Measurements from ENCODE around the gene VPREB3.

Gene VPREB3

GRCh38 chr22:23759566-23759965 lies 5.3 kb upstream of the VPREB3 start:
- no CpG with 5 or more reads among the region's 4 CpGs for WGBS (ENCODE audit: extremely low coverage, insufficient coverage, insufficient read length)
- Histone ChIP-seq H2AFZ (ENCODE audit: insufficient read depth, low read length, poor library complexity) (no peak overlapping the region), H4K91ac (ENCODE audit: low read depth, low read length) (no peak overlapping the region), H2BK12ac (ENCODE audit: low read length) (no peak overlapping the region), H3K4me2 (ENCODE audit: low read length) (no peak overlapping the region), H4K8ac (ENCODE audit: low read depth, low read length) (no peak overlapping the region), H2AK5ac (ENCODE audit: low read length) (no peak overlapping the region), H2BK5ac (ENCODE audit: low read depth, low read length, poor library complexity) (no peak overlapping the region), H3K79me2 (ENCODE audit: control insufficient read depth, insufficient read depth, low read length, poor library complexity) (no peaks in the 10 kb centered on the region), H3K23ac (ENCODE audit: low read length) (no peak overlapping the region), H3K18ac (ENCODE audit: low read length) (no peak overlapping the region), H3K4me3 (ENCODE audit: low read depth, low read length) (no peak overlapping the region), H3K27ac (ENCODE audit: low read depth, low read length) (no peak overlapping the region), H3K36me3 (ENCODE audit: control insufficient read depth in 1 of 2, insufficient read depth in 2 of 2, low read length in 2 of 2) (no peaks in the 10 kb centered on the region), H4K12ac (ENCODE audit: low read depth, low read length) (no peak overlapping the region), H3K9ac (ENCODE audit: low read length) (no peak overlapping the region), H3K4me1 (ENCODE audit: control insufficient read depth in 1 of 2, insufficient read depth in 2 of 2, low read length in 2 of 2) (peaks cover 6% of the 10 kb centered on the region in 2 experiments), H3K14ac (ENCODE audit: low read length) (no peak overlapping the region), H3K4ac (ENCODE audit: low read depth, low read length) (no peak overlapping the region), H2BK120ac (ENCODE audit: insufficient read depth, low read length, poor library complexity) (no peak overlapping the region), H3K27me3 (ENCODE audit: insufficient read depth, low read length) (no peaks in the 10 kb centered on the region), H3K9me3 (ENCODE audit: insufficient read depth, low read depth, low read length) (peaks cover 1% of the 10 kb centered on the region), H3K79me1 (ENCODE audit: low read length) (no peaks in the 10 kb centered on the region)
- no peak for DNase-seq

- no peaks in the 10 kb centered on the region for H3K36me3 ChIP-seq (ENCODE audit: control insufficient read depth in 1 of 2, insufficient read depth in 2 of 2, low read length in 2 of 2)
- H2AK5ac ChIP-seq (ENCODE audit: low read length) = no peak overlapping the region
- WGBS (ENCODE audit: extremely low coverage, insufficient coverage, insufficient read length) = no CpG with 5 or more reads among the region's 4 CpGs
- no peaks in the 10 kb centered on the region for H3K79me1 ChIP-seq (ENCODE audit: low read length)
- no peak overlapping the region for H2BK12ac ChIP-seq (ENCODE audit: low read length)
- H2BK120ac ChIP-seq (ENCODE audit: insufficient read depth, low read length, poor library complexity) = no peak overlapping the region
- no peaks in the 10 kb centered on the region for H3K4me1 ChIP-seq (ENCODE audit: control insufficient read depth in 1 of 2, insufficient read depth in 2 of 2, low read length in 2 of 2)
- no peak overlapping the region for H3K18ac ChIP-seq (ENCODE audit: low read length)
- H3K4me2 ChIP-seq (ENCODE audit: low read length) = no peak overlapping the region
- no peak overlapping the region for H3K27ac ChIP-seq (ENCODE audit: low read depth, low read length)
- H4K12ac ChIP-seq (ENCODE audit: low read depth, low read length) = no peak overlapping the region
- no peak overlapping the region for H2AFZ ChIP-seq (ENCODE audit: insufficient read depth, low read length, poor library complexity)
- H3K4ac ChIP-seq (ENCODE audit: low read depth, low read length) = no peak overlapping the region
- no peak overlapping the region for H3K23ac ChIP-seq (ENCODE audit: low read length)
- no peak overlapping the region for H2BK5ac ChIP-seq (ENCODE audit: low read depth, low read length, poor library complexity)
- no peak overlapping the region for H4K91ac ChIP-seq (ENCODE audit: low read depth, low read length)
- H3K4me3 ChIP-seq (ENCODE audit: low read depth, low read length) = no peak overlapping the region
- H3K9me3 ChIP-seq (ENCODE audit: insufficient read depth, low read depth, low read length) = peaks cover 3% of the 10 kb centered on the region
- H3K27me3 ChIP-seq (ENCODE audit: insufficient read depth, low read length) = no peaks in the 10 kb centered on the region
- H3K14ac ChIP-seq (ENCODE audit: low read length) = no peak overlapping the region
- DNase-seq = no peak
- H4K8ac ChIP-seq (ENCODE audit: low read depth, low read length) = no peak overlapping the region
- no peak overlapping the region for H3K9ac ChIP-seq (ENCODE audit: low read length)
- H3K79me2 ChIP-seq (ENCODE audit: control insufficient read depth, insufficient read depth, low read length, poor library complexity) = no peaks in the 10 kb centered on the region
Measured at GRCh38 chr22:23756891-23757290, 2.7 kb upstream of the VPREB3 start.

- Histone ChIP-seq H2BK120ac (ENCODE audit: insufficient read depth, low read length, poor library complexity) (no peak overlapping the region), H2AK5ac (ENCODE audit: low read length) (no peak overlapping the region), H3K27me3 (ENCODE audit: insufficient read depth, low read length) (no peaks in the 10 kb centered on the region), H4K8ac (ENCODE audit: low read depth, low read length) (no peak overlapping the region), H3K79me2 (ENCODE audit: control insufficient read depth, insufficient read depth, low read length, poor library complexity) (peaks cover 5% of the 10 kb centered on the region), H2BK5ac (ENCODE audit: low read depth, low read length, poor library complexity) (no peak overlapping the region), H3K14ac (ENCODE audit: low read length) (no peak overlapping the region), H3K79me1 (ENCODE audit: low read length) (peaks cover 7% of the 10 kb centered on the region), H3K18ac (ENCODE audit: low read length) (no peak overlapping the region), H3K9me3 (ENCODE audit: insufficient read depth, low read depth, low read length) (peaks cover 3% of the 10 kb centered on the region), H4K91ac (ENCODE audit: low read depth, low read length) (no peak overlapping the region), H3K4ac (ENCODE audit: low read depth, low read length) (no peak overlapping the region), H2BK12ac (ENCODE audit: low read length) (no peak overlapping the region), H2AFZ (ENCODE audit: insufficient read depth, low read length, poor library complexity) (no peak overlapping the region), H3K36me3 (ENCODE audit: control insufficient read depth in 1 of 2, insufficient read depth in 2 of 2, low read length in 2 of 2) (no peaks in the 10 kb centered on the region), H3K4me3 (ENCODE audit: low read depth, low read length) (no peak overlapping the region), H3K4me2 (ENCODE audit: low read length) (no peak overlapping the region), H3K4me1 (ENCODE audit: control insufficient read depth in 1 of 2, insufficient read depth in 2 of 2, low read length in 2 of 2) (peaks cover 0 to 6% of the 10 kb centered on the region in 2 experiments), H4K12ac (ENCODE audit: low read depth, low read length) (no peak overlapping the region), H3K27ac (ENCODE audit: low read depth, low read length) (no peak overlapping the region), H3K9ac (ENCODE audit: low read length) (no peak overlapping the region), H3K23ac (ENCODE audit: low read length) (no peak overlapping the region)
- DNase-seq = no peak
- WGBS (ENCODE audit: extremely low coverage, insufficient coverage, insufficient read length) = no CpG with 5 or more reads among the region's 8 CpGs
Measured at GRCh38 chr22:23755711-23756110, 1.5 kb upstream of the VPREB3 start.

GRCh38 chr22:23754980-23755636 lies 883 bp upstream of the VPREB3 start:
- H2AK5ac ChIP-seq (ENCODE audit: low read length) = no peak overlapping the region
- H3K23ac ChIP-seq (ENCODE audit: low read length) = no peak overlapping the region
- no peak for DNase-seq
- peaks cover 3% of the 10 kb centered on the region for H3K9me3 ChIP-seq (ENCODE audit: insufficient read depth, low read depth, low read length)
- peaks cover 6% of the 10 kb centered on the region for H3K79me2 ChIP-seq (ENCODE audit: control insufficient read depth, insufficient read depth, low read length, poor library complexity)
- no peak overlapping the region for H3K14ac ChIP-seq (ENCODE audit: low read length)
- no peak overlapping the region for H3K27ac ChIP-seq (ENCODE audit: low read depth, low read length)
- no peak overlapping the region for H4K12ac ChIP-seq (ENCODE audit: low read depth, low read length)
- no peak overlapping the region for H3K9ac ChIP-seq (ENCODE audit: low read length)
- H3K36me3 ChIP-seq (ENCODE audit: control insufficient read depth in 1 of 2, insufficient read depth in 2 of 2, low read length in 2 of 2) = no peaks in the 10 kb centered on the region
- H3K18ac ChIP-seq (ENCODE audit: low read length) = no peak overlapping the region
- H3K4me3 ChIP-seq (ENCODE audit: low read depth, low read length) = no peak overlapping the region
- no peak overlapping the region for H2BK5ac ChIP-seq (ENCODE audit: low read depth, low read length, poor library complexity)
- H3K4ac ChIP-seq (ENCODE audit: low read depth, low read length) = no peak overlapping the region
- no peak overlapping the region for H4K8ac ChIP-seq (ENCODE audit: low read depth, low read length)
- peaks cover 2 to 6% of the 10 kb centered on the region in 2 experiments for H3K4me1 ChIP-seq (ENCODE audit: control insufficient read depth in 1 of 2, insufficient read depth in 2 of 2, low read length in 2 of 2)
- no peak overlapping the region for H2AFZ ChIP-seq (ENCODE audit: insufficient read depth, low read length, poor library complexity)
- no peak overlapping the region for H2BK120ac ChIP-seq (ENCODE audit: insufficient read depth, low read length, poor library complexity)
- H4K91ac ChIP-seq (ENCODE audit: low read depth, low read length) = no peak overlapping the region
- no CpG with 5 or more reads among the region's 6 CpGs for WGBS (ENCODE audit: extremely low coverage, insufficient coverage, insufficient read length)
- H3K4me2 ChIP-seq (ENCODE audit: low read length) = no peak overlapping the region
- no peak overlapping the region for H2BK12ac ChIP-seq (ENCODE audit: low read length)
- peaks cover 11% of the 10 kb centered on the region for H3K79me1 ChIP-seq (ENCODE audit: low read length)
- no peaks in the 10 kb centered on the region for H3K27me3 ChIP-seq (ENCODE audit: insufficient read depth, low read length)
